H1 (cell line): ENCODE data around the gene SCAF11. TPM values are rescaled to one million over a fixed set of nuclear protein-coding genes. Genes with fewer than 3 reads are reported as not detected.

ENCODE experiments used
- CTCF ChIA-PET: fragments of 300-600 bp; sonication (Branson Sonifier 250); formaldehyde crosslinking; loops from one replicate; lab custom pipeline; 2021; ENCODE audit not compliant: partially characterized antibody; lab: Charles Lee
- POLR2A ChIA-PET: fragments of 300-600 bp; sonication (Branson Sonifier 250); formaldehyde crosslinking; loops from one replicate; lab custom pipeline; 2021; ENCODE audit warnings: inconsistent platforms; ENCODE audit not compliant: partially characterized antibody; lab: Charles Lee
- DNase-seq, 2 experiments: peaks; one replicate each; pipeline versions ENCODE4 v3.0.0 to v3.0.0-alpha.2; 2010 to 2022; ENCODE audit warnings: low spot score in 2 of 2, low read depth in 1 of 2, mixed read lengths in 1 of 2
- FAIRE-seq: peaks from 2 replicates; lab custom pipeline; 2011; peaks lifted over from hg19 to GRCh38; lab: Jason Lieb, UNC
- H2AFZ ChIP-seq: 2 replicates; pipeline ENCODE4 v1.8.1; 2012; ENCODE audit warnings: low read length, inconsistent platforms
- H2AK5ac ChIP-seq: 2 replicates; pipeline ENCODE4 v1.6.1; 2013; ENCODE audit warnings: low read depth, low read length
- H2BK120ac ChIP-seq: replicated peaks from 2 replicates; pipeline ENCODE3; 2013; ENCODE audit warnings: low read depth, low read length, inconsistent platforms
- H2BK12ac ChIP-seq: 2 replicates; pipeline ENCODE4 v1.6.1; 2013; ENCODE audit warnings: low read depth, low read length
- H2BK15ac ChIP-seq: 2 replicates; pipeline ENCODE4 v1.6.1; 2013; ENCODE audit warnings: low read length
- H2BK20ac ChIP-seq: 2 replicates; pipeline ENCODE4 v1.6.1; 2013; ENCODE audit warnings: low read length
- H2BK5ac ChIP-seq: 2 replicates; pipeline ENCODE4 v1.6.1; 2013; ENCODE audit warnings: low read depth, low read length
- H3K14ac ChIP-seq: 2 replicates; pipeline ENCODE4 v1.6.1; 2013; ENCODE audit warnings: inconsistent platforms; ENCODE audit not compliant: insufficient read length
- H3K18ac ChIP-seq: 2 replicates; pipeline ENCODE4 v1.6.1; 2013; ENCODE audit warnings: low read length; ENCODE audit errors: extremely low read depth
- H3K23ac ChIP-seq: 2 replicates; pipeline ENCODE4 v1.6.1; 2013; ENCODE audit warnings: inconsistent platforms; ENCODE audit not compliant: insufficient read length
- H3K23me2 ChIP-seq: 2 replicates; pipeline ENCODE4 v1.6.1; 2013; ENCODE audit warnings: low read depth, low read length
- H3K27ac ChIP-seq: 2 replicates; pipeline ENCODE4 v1.6.1; 2011; ENCODE audit warnings: low read depth, low read length, inconsistent platforms
- H3K27me3 ChIP-seq, 4 experiments: replicated peaks in 1 of 4; 1 replicate in 1 of 4; 2 replicates in 3 of 4; pipeline versions ENCODE4 v1.6.1 to v1.8.1; 2011 to 2013; ENCODE audit warnings: low read length in 3 of 4, mild to moderate bottlenecking in 3 of 4, inconsistent platforms in 2 of 4, mixed read lengths in 2 of 4, moderate library complexity in 1 of 4; ENCODE audit not compliant: control insufficient read depth in 3 of 4, insufficient read depth in 3 of 4; ENCODE audit errors: extremely low read depth in 1 of 4
- H3K36me3 ChIP-seq, 4 experiments: 2 replicates each; pipeline versions ENCODE4 v1.6.1 to v1.8.1; 2011 to 2013; ENCODE audit warnings: mild to moderate bottlenecking in 4 of 4, low read length in 3 of 4, moderate library complexity in 2 of 4, control low read depth in 1 of 4, inconsistent platforms in 1 of 4; ENCODE audit not compliant: insufficient read depth in 4 of 4, control insufficient read depth in 2 of 4
- H3K4ac ChIP-seq: replicated peaks from 2 replicates; pipeline ENCODE3; 2013; ENCODE audit warnings: low read length, low read depth, mixed read lengths, inconsistent platforms; ENCODE audit not compliant: insufficient read length
- H3K4me1 ChIP-seq, 4 experiments: replicated peaks in 1 of 4; 1 replicate in 1 of 4; 2 replicates in 3 of 4; pipeline versions ENCODE4 v1.6.1 to v1.8.1; 2011 to 2013; ENCODE audit warnings: low read length in 3 of 4, inconsistent platforms in 2 of 4, mixed read lengths in 1 of 4; ENCODE audit not compliant: insufficient read depth in 4 of 4, control insufficient read depth in 3 of 4
- H3K4me2 ChIP-seq, 2 experiments: 2 replicates each; pipeline versions ENCODE4 v1.6.1 to v1.8.1; 2011 to 2013; ENCODE audit warnings: low read depth in 2 of 2, low read length in 2 of 2, control low read depth in 1 of 2, inconsistent platforms in 1 of 2, mild to moderate bottlenecking in 1 of 2; ENCODE audit not compliant: insufficient read depth in 1 of 2
- H3K4me3 ChIP-seq, 4 experiments: fragments of 200-600, 300-600 bp in 1 of 4; sonication (generic), shearing (Covaris generic), sonication (Bioruptor Twin) in 1 of 4; 2 replicates each; pipeline versions ENCODE4 v1.5.1 to v1.8.1; 2011 to 2016; ENCODE audit warnings: low read length in 4 of 4, low read depth in 3 of 4, control low read depth in 2 of 4, inconsistent platforms in 2 of 4, mild to moderate bottlenecking in 2 of 4, mixed read lengths in 1 of 4, moderate library complexity in 1 of 4; ENCODE audit not compliant: insufficient read depth in 2 of 4; ENCODE audit errors: extremely low read depth in 1 of 4
- H3K56ac ChIP-seq: replicated peaks from 2 replicates; pipeline ENCODE3; 2013; ENCODE audit warnings: low read depth, mild to moderate bottlenecking, mixed read lengths, low read length, inconsistent platforms; ENCODE audit not compliant: insufficient read length
- H3K79me1 ChIP-seq: 2 replicates; pipeline ENCODE4 v1.6.1; 2013; ENCODE audit warnings: low read depth, low read length, control low read depth
- H3K79me2 ChIP-seq, 2 experiments: 2 replicates each; pipeline versions ENCODE4 v1.6.1 to v1.8.1; 2012 to 2013; ENCODE audit warnings: low read length in 2 of 2, mild to moderate bottlenecking in 2 of 2, inconsistent platforms in 1 of 2; ENCODE audit not compliant: insufficient read depth in 2 of 2, control insufficient read depth in 1 of 2
- H3K9ac ChIP-seq, 4 experiments: replicated peaks in 1 of 4; 1 replicate in 1 of 4; 2 replicates in 3 of 4; pipeline versions ENCODE4 v1.6.1 to v1.8.1; 2011 to 2013; ENCODE audit warnings: low read depth in 3 of 4, low read length in 3 of 4, control low read depth in 2 of 4, mild to moderate bottlenecking in 2 of 4, moderate library complexity in 2 of 4, inconsistent platforms in 1 of 4; ENCODE audit errors: extremely low read depth in 1 of 4
- H3K9me3 ChIP-seq, 2 experiments: 2 replicates each; pipeline versions ENCODE4 v1.6.1 to v1.8.1; 2012 to 2013; ENCODE audit warnings: mild to moderate bottlenecking in 2 of 2, moderate library complexity in 2 of 2, control low read depth in 1 of 2, inconsistent platforms in 1 of 2, low read depth in 1 of 2, low read length in 1 of 2, mixed read lengths in 1 of 2; ENCODE audit not compliant: insufficient read depth in 2 of 2
- H4K20me1 ChIP-seq, 2 experiments: replicated peaks in 1 of 2; 2 replicates each; pipeline versions ENCODE3 to v1.8.1; 2011 to 2013; ENCODE audit warnings: inconsistent platforms in 2 of 2, low read length in 2 of 2, mild to moderate bottlenecking in 1 of 2; ENCODE audit not compliant: insufficient read depth in 2 of 2, control insufficient read depth in 1 of 2
- H4K5ac ChIP-seq: 2 replicates; pipeline ENCODE4 v1.6.1; 2013; ENCODE audit warnings: low read length, low read depth, mixed read lengths, inconsistent platforms; ENCODE audit not compliant: insufficient read length
- H4K8ac ChIP-seq: 2 replicates; pipeline ENCODE4 v1.8.0; 2013; ENCODE audit warnings: mild to moderate bottlenecking, moderate library complexity, low read length, inconsistent platforms; ENCODE audit not compliant: insufficient read depth; ENCODE audit errors: extremely low read depth
- H4K91ac ChIP-seq: replicated peaks from 2 replicates; pipeline ENCODE3; 2013; ENCODE audit warnings: low read length, mixed read lengths, inconsistent platforms; ENCODE audit not compliant: insufficient read length
- CHD1 ChIP-seq: IDR thresholded peaks from 2 replicates; pipeline ENCODE4 v1.6.1; 2012; ENCODE audit warnings: low read depth, low read length, improper control_type of control experiment
- GTF2F1 ChIP-seq: IDR thresholded peaks from 2 replicates; pipeline ENCODE4 v1.6.1; 2012; ENCODE audit warnings: low read depth, low read length, improper control_type of control experiment, borderline replicate concordance
- WGBS, 2 experiments: shearing (Covaris generic) in 1 of 2; methylation state at CpG; one replicate each; pipeline versions ENCODE4 v1.1.6 to v1.1.7; 2013 to 2015; ENCODE audit warnings: low lambda C conversion rate in 2 of 2, mixed read lengths in 2 of 2, inconsistent platforms in 1 of 2, low coverage in 1 of 2, missing lambda C conversion rate in 1 of 2; ENCODE audit not compliant: insufficient replicate concordance in 2 of 2, insufficient coverage in 1 of 2, insufficient read length in 1 of 2; ENCODE audit errors: extremely low coverage in 1 of 2, missing lambda C conversion rate in 1 of 2; 5-methylcytosine and 5-hydroxymethylcytosine counted together
- polyA plus RNA-seq, 7 experiments: library from polyadenylated mRNA; depleted of rRNA in 3 of 7; stranded (reverse) in 5 of 7; unstranded in 2 of 7; fragments of >200 nt in 5 of 7; fragments of 200-250 nt in 2 of 7; gene quantifications; 1 replicate in 5 of 7; 2 replicates in 1 of 7; 4 replicates in 1 of 7; pipeline versions ENCODE4 v1.2.1 to v1.2.3, GENCODE V29; 2011 to 2013; ENCODE audit warnings: missing spikeins in 2 of 7, mixed read lengths in 2 of 7
- total RNA-seq: library from RNA; stranded (reverse); fragmentation: NEBNext Ultra II Directional; extraction: Animal tissue kit (Norgen Biotek cat#: 25700); gene quantifications from 2 replicates; pipeline ENCODE4 v1.2.1, GENCODE V29; 2021

Gene SCAF11
- total and polyA plus RNA-seq, 2 of the 8 experiments (the other 6 are each of a cell fraction or from before 2014, with no cell fraction given): 15.1 to 77.8 TPM

- Histone ChIP-seq H3K14ac (no peak overlapping the region), H4K20me1 (no peaks in the 10 kb centered on the region), H2AK5ac (no peak overlapping the region), H3K9ac (no peak overlapping the region), H3K4me1 (peaks cover 0 to 3% (median 1%) of the 10 kb centered on the region in 4 experiments; a peak in 4 of 7 replicates), H2AFZ (no peak overlapping the region), H3K27me3 (peaks cover 0 to 1% (median 0%) of the 10 kb centered on the region in 4 experiments; a peak in 1 of 7 replicates), H4K8ac (no peak overlapping the region), H3K79me1 (0 out of 2 replicates have a peak, but pooled peaks cover 2% of the 10 kb centered on the region), H3K56ac (no peak overlapping the region), H2BK20ac (no peak overlapping the region), H3K4me3 (no peak overlapping the region), H3K4ac (no peak overlapping the region), H2BK5ac (no peak overlapping the region), H2BK12ac (no peak overlapping the region), H3K4me2 (no peak overlapping the region), H3K79me2 (peaks cover 0 to 77% of the 10 kb centered on the region in 2 experiments; a peak in 3 of 4 replicates), H4K91ac (no peak overlapping the region), H3K9me3 (no peaks in the 10 kb centered on the region; a peak in 1 of 4 replicates), H3K36me3 (no peaks in the 10 kb centered on the region; a peak in 1 of 8 replicates), H2BK15ac (no peak overlapping the region), H3K23me2 (peaks cover 3% of the 10 kb centered on the region; the same call in 1 of the 2 replicates), H3K27ac (no peak overlapping the region), H2BK120ac (no peak overlapping the region), H3K18ac (no peak overlapping the region), H4K5ac (no peak overlapping the region), H3K23ac (no peak overlapping the region)
- ChIA-PET POLR2A (interaction anchor here (2.6 kb wide), 1 partner anchor 15 kb away, joined by 9 read pairs; no protein-coding TSS in a partner anchor), CTCF (no interaction called here)
- DNase-seq (no peak), FAIRE-seq (no peak)
- 88% methylated on average over 5 of the region's 5 CpGs; no CpG with 5 or more reads in 1 of the 2 experiments for WGBS, 2 experiments
- TF ChIP-seq CHD1: no peak
- TF ChIP-seq GTF2F1: no peak
Measured at GRCh38 chr12:45986641-45987339, 3.6 kb downstream of the SCAF11 start.
